Chondrocyte (in vitro differentiated cells): ENCODE data around the gene IER3. TPM values are rescaled to one million over a fixed set of nuclear protein-coding genes. Genes with fewer than 3 reads are reported as not detected.

Experiments
- DNase-seq: peaks from one replicate; pipeline ENCODE4 v3.0.0; 2021; ENCODE audit warnings: mixed read lengths, low spot score
- H3K27ac Mint-ChIP-seq: one replicate; pipeline ENCODE4 v1.8.0; 2021; ENCODE audit warnings: mild to moderate bottlenecking, moderate library complexity, mixed read lengths; ENCODE audit not compliant: unreplicated experiment
- H3K27me3 Mint-ChIP-seq: 2 replicates; pipeline ENCODE4 v1.8.0; 2021; ENCODE audit warnings: low read depth, mixed read lengths
- H3K36me3 Mint-ChIP-seq: 2 replicates; pipeline ENCODE4 v1.8.0; 2021; ENCODE audit warnings: low read depth, mixed read lengths
- H3K4me1 Mint-ChIP-seq: 2 replicates; pipeline ENCODE4 v1.8.0; 2021; ENCODE audit warnings: low read depth, mild to moderate bottlenecking, mixed read lengths
- H3K4me3 Mint-ChIP-seq: one replicate; pipeline ENCODE4 v1.8.0; 2021; ENCODE audit warnings: mild to moderate bottlenecking, moderate library complexity, mixed read lengths; ENCODE audit not compliant: unreplicated experiment
- H3K9me3 Mint-ChIP-seq: 2 replicates; pipeline ENCODE4 v1.8.0; 2021; ENCODE audit warnings: low read depth, mixed read lengths
- total RNA-seq: library from RNA; stranded (reverse); gene quantifications from 3 replicates; pipeline ENCODE4 v1.2.1, GENCODE V29; 2021
- TF ChIP-seq, protein P1 (sequence below): fragments of 200-600 bp; sonication (generic); IDR thresholded peaks from 2 replicates; pipeline ENCODE4 v1.5.0; 2021; ENCODE audit warnings: antibody characterized with exemption, mild to moderate bottlenecking, moderate library complexity

Gene IER3
- total RNA-seq, 1 donor from 2014 or later: 333 TPM

DNA sequence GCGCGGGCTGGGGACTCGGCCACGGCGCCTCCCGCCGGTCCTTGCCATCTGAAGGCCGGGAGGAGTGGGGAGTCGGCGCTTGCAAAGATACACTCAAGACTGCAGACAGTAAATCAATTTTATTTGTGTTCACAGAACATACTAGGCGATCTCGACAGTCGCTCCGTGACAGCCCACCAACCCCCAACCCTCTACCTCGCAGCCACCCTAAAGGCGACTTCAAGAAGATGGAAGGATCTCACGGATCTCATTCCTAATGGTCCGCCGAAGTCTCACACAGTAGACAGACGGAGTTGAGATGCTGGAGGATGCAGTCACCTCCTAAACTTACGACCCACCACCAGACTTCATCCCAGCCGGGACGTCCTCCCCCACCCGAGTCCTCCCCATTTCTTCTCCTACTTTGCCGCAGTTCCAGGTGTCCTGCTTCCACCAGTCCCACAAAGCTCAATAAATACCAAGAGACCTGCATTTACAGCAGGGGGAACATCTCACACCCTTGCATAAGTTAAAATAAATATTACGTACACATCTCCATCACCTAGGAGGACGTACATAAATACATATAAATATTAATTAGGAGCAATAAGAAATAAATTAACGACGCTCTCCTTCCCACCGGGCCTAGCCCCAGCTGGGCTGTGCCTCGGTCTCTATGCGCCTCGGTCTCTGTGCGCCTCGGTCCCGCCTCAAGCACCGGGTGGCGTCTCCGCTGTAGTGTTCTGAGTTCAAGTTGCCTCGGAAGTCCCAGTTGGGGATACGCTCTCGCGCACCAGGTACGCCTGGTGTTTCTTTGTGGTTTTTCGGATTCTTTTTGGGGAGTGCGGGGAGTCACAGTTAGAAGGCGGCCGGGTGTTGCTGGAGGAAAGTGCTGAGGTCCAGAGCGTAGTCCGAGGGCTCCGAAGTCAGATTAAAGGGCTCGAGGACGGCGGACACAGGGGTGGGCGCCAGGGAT lies 971 bp downstream of the IER3 start:
- H3K27ac Mint-ChIP-seq: peak overlapping the region; percentile 93
- TF ChIP-seq, protein P1, sequence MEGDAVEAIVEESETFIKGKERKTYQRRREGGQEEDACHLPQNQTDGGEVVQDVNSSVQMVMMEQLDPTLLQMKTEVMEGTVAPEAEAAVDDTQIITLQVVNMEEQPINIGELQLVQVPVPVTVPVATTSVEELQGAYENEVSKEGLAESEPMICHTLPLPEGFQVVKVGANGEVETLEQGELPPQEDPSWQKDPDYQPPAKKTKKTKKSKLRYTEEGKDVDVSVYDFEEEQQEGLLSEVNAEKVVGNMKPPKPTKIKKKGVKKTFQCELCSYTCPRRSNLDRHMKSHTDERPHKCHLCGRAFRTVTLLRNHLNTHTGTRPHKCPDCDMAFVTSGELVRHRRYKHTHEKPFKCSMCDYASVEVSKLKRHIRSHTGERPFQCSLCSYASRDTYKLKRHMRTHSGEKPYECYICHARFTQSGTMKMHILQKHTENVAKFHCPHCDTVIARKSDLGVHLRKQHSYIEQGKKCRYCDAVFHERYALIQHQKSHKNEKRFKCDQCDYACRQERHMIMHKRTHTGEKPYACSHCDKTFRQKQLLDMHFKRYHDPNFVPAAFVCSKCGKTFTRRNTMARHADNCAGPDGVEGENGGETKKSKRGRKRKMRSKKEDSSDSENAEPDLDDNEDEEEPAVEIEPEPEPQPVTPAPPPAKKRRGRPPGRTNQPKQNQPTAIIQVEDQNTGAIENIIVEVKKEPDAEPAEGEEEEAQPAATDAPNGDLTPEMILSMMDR: no peak
- no peaks in the 10 kb centered on the region for H3K27me3 Mint-ChIP-seq
- DNase-seq: no peak
- peaks cover 21% of the 10 kb centered on the region for H3K36me3 Mint-ChIP-seq
- H3K4me1 Mint-ChIP-seq: peaks cover 64% of the 10 kb centered on the region
- no peaks in the 10 kb centered on the region for H3K9me3 Mint-ChIP-seq
- H3K4me3 Mint-ChIP-seq: peak overlapping the region; percentile 93

- TF ChIP-seq, protein P1: peak; percentile 8
- DNase-seq: peak; percentile 97
- Mint-ChIP-seq H3K4me1 (peaks cover 59% of the 10 kb centered on the region), H3K27ac (peak within 1 kb of the TSS; percentile 93), H3K27me3 (no peaks in the 10 kb centered on the region), H3K9me3 (no peaks in the 10 kb centered on the region), H3K4me3 (peak within 1 kb of the TSS; percentile 93), H3K36me3 (peaks cover 25% of the 10 kb centered on the region)
These were observed 1.8 kb downstream of the IER3 start, which contains the start of gene FLOT1 for GRCh38 chr6:30742316-30743098. Gene FLOT1 (minus strand): TSS chr6:30742687. CDS start chr6:30742189, 498 bp downstream.

GRCh38 chr6:30741789-30742315 lies 2.5 kb downstream of the IER3 start:
- H3K4me1 Mint-ChIP-seq: peaks cover 57% of the 10 kb centered on the region
- H3K4me3 Mint-ChIP-seq: peak overlapping the region; percentile 93
- DNase-seq: no peak

DNA sequence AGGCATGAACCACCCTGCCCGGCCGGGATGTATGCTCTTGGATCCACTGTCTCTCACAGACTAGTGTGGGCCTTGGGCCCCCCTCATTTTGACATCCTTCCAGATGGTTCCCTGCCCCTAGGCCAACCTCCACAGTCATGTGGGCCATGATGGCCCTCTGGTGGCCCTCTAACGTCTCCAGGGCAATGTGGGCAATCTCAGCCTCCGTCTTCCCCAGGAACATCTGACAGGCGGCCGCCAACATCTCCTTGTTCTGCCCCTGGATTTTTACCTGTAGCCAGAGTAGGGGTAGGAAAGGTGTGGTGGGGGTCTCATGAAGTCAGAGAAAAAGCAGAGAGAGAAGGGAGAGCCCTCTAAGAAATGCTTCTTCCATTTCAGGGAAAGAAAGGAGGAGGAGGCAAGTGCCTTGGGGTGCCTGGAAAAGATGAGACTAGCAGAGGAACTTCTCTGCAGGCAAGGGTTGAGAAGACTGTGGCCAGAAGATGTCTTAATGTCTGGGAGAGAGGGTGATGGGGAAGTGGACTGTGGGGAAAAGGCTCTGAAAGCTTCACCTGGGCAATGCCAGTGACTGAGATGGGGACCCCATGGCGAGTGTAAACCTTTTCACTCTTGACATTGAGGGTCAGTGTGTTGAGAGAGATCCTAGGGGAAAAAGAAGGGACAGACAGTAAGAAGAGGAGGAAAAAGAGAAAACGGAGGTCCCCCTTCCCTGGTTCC lies 3.1 kb downstream of the IER3 start:
- TF ChIP-seq, protein P1: no peak
- Mint-ChIP-seq H3K4me1 (peaks cover 54% of the 10 kb centered on the region), H3K36me3 (peaks cover 30% of the 10 kb centered on the region)

More at GRCh38 chr6:30741789-30742315, 2.5 kb downstream of the IER3 start:
- no peaks in the 10 kb centered on the region for H3K27me3 Mint-ChIP-seq
- TF ChIP-seq, protein P1: no peak
- H3K9me3 Mint-ChIP-seq: no peaks in the 10 kb centered on the region
- H3K27ac Mint-ChIP-seq: peak overlapping the region; percentile 93
- H3K36me3 Mint-ChIP-seq: peaks cover 29% of the 10 kb centered on the region

More for the DNA sequence above, 3.1 kb downstream of the IER3 start:
- Mint-ChIP-seq H3K9me3 (no peaks in the 10 kb centered on the region), H3K4me3 (peak overlapping the region; percentile 93), H3K27ac (peak overlapping the region; percentile 93), H3K27me3 (no peaks in the 10 kb centered on the region)
- no peak for DNase-seq
